GM19328 (cell line): ENCODE measurements around the gene CDK5R2.
"Not testable (repeated sequence)": the region's sequence is repeated elsewhere in the genome, so short reads cannot be mapped to it uniquely, and the experiment has no call there.

Experiments used
- ATAC-seq: cut with Tn5 transposase; IDR thresholded peaks from one replicate; pipeline ENCODE4 v1.9.1; 2021; ENCODE audit warnings: mild to moderate bottlenecking, moderate library complexity; ENCODE audit not compliant: unreplicated experiment

CDK5R2 gene

GRCh38 chr2:218959141-218959731 lies at the start of gene CDK5R2:
Gene CDK5R2 (plus strand): TSS chr2:218959666. CDS start chr2:218959821, 155 bp downstream.
- peak; percentile 95 for ATAC-seq

GRCh38 chr2:218910741-218911140 lies 48.7 kb upstream of the CDK5R2 start:
- ATAC-seq, result no peak

DNA sequence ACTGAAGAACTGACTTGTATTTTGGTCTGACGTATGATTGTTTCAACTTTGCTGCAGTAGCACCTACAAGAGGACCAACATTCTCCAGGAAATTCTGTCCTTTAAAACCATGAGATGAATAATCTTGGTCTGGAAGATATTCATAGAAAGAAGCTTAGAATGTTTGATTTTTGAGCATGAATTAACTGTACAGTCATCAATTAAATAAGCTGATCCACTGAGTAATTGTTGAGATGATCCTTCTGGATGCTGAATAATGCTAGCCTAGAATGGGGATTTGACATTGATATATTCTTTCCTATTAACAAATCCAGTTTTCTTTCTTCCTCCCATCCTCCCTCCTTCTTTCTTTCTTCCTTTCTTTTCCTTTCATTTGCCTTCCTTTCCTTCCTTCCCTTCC lies 39.0 kb upstream of the CDK5R2 start:
- no peak for ATAC-seq

DNA sequence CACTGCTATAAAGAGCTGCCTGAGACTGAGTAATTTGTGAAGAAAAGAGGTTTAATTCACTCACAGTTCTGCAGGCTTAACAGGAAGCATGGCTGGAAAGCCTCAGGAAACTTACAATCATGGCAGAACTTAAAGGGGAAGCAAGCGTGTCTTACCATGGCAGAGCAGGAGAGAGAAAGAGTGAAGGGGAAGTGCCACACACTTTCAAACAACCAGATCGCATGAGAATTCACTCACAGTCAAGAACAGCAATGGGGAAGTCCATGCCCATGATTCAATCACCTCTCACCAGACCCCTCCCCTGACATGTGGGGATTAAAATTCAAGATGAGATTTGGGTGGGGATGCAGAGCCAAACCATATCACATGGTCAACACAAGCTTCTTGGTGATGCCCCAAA lies 34.7 kb upstream of the CDK5R2 start:
- ATAC-seq, result no peak

DNA sequence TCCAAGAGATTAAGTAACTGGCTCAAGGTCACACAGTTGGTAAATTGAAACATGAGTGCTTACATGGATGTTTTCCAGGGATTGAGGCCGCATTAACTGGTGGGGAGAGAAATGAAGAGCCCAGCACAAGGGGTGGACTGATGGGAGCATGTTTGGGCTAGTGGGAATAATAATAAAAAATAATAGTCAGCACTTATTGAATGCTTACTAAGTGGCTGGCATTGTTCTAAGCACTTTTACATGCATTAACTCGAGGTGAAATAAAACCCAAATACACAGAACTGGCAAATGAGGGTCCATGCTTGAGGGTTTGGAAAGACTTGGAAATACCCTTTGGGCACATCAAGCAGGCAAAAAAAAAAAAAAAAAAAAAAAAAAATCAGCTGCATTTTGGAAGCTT lies 34.0 kb upstream of the CDK5R2 start:
- no peak for ATAC-seq

GRCh38 chr2:218927422-218927821 lies 32.0 kb upstream of the CDK5R2 start:
- no peak for ATAC-seq

DNA sequence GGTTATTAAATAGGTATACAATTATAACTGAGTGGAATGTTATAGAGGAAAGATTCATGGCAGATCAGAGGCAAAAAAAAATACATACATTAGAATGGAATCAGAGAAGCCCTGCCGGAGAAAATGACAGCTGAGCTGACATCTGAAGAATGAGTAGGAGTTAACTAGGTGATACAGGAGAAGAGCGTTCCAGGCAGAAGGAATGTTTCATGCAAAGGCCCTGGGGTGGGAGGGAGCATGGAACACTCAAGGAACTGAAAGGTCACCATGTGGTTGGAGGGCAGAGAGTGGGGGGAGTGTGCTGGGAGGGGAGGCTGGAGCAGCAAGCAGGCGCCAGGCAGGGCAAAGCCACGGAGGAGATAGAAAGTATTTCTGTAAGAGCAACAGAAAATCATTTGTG lies 31.6 kb upstream of the CDK5R2 start:
- no peak for ATAC-seq

DNA sequence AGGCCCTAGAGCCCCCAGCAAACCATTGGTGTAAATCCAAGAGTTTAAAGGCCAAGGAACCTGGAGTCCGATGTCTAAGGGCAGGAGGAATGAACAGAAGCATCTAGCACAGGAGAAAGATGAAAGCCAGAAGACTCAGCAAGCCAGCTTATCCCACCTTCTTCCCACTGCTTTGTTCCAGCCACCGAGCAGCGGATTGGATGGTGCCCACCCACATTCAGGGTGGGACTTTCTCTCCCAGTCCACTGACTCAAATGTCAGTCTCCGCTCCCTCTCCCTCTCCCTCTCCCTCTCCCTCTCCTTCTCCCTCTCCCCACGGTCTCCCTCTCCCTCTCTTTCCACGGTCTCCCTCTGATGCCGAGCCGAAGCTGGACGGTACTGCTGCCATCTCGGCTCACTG lies 29.0 kb upstream of the CDK5R2 start:
- ATAC-seq, result not testable (repeated sequence)

GRCh38 chr2:218931751-218932150 lies 27.7 kb upstream of the CDK5R2 start:
- ATAC-seq, result not testable (repeated sequence)

DNA sequence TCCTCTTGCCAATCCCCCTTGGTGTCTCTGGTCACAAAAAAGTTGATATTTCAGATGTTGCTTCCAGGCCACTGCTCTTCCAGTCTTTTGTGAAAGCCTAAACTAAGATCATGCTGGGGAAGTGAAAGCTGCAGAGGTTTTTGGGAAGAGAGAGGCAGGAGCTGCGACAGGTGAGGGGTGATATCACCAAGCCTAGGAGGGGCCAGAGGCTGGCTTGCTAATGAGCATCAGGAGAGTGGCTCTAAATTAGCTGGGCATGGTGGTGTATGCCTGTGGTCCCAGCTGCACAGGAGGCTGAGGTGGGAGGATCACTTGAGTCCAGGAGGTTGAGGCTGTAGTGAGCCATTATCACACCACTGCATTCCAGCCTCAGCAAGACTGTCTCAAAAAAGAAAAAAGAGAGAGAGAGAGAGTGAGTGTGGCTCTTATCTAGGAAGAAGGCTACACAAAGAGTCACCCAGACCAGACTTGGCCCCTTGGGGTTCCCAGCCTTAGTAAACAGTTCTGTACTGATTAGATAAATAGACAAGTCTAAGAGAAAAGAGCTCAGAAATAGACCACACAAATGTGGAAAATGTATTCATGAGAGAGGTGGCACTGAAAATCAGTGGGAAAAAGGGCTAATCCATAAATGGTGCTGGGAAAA lies 14.6 kb upstream of the CDK5R2 start:
- no peak for ATAC-seq

- ATAC-seq, result no peak
Measured at GRCh38 chr2:218946621-218947020, 12.8 kb upstream of the CDK5R2 start.

DNA sequence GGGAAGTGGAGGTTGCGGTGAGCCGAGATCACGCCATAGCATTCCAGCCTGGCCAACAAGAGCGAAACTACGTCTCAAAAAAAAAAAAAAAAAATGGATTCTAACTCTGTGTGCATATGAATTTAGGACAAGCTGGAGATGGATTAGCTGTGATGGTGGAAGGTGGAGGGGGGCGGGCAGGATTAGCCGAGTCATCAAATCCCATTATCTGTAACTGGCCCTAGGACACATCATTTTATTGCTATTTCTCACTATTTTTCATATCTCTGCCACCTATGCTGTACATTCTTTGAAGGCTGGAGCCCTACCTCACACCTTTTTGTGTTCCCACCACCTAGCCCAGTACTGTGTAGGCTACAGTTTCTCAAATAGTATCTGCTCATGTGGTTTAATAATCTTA lies 7.3 kb upstream of the CDK5R2 start:
- ATAC-seq, result no peak

GRCh38 chr2:218953366-218953954 lies 6.0 kb upstream of the CDK5R2 start:
- no peak for ATAC-seq

- ATAC-seq, result no peak
Measured at GRCh38 chr2:218954541-218955300, 4.7 kb upstream of the CDK5R2 start.

DNA sequence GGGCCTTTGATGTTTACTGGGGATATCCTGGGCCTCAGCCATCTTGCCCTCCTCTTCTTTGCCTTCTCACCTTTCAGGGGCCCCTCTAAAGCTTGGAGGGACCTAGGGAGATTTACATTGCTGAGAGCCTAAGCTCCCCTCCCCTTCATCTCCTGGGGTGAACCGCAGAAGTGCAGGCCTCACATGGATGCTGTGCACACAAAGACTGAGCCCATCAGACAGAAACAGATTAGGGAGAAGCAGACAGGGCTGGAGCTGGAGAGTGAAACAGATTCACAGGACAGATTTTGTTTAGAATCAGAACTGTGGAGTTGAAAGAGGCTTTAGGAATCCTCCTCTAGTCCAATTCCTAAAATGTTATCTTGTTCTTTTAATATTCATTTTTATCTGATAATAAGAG lies 3.4 kb upstream of the CDK5R2 start:
- no peak for ATAC-seq

DNA sequence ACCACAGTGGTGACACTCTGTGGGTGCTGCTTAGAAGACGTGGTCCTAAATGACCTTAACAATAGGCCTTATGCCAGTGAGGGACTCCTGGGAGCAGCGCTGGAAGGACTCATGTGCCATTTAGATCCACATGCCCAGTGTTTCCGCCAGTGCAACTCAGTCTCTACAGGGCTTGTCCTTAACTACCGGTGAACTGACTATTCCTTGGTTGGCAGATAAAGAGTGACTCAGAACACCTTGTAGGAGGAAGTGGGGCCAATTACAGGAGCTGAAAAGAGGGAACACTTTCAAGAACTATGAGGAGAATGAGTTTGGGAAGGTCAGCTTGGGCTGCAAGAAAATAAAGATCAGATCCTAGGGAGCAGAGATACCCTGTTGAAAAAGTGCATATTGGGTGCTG lies 1.8 kb upstream of the CDK5R2 start:
- no peak for ATAC-seq

DNA sequence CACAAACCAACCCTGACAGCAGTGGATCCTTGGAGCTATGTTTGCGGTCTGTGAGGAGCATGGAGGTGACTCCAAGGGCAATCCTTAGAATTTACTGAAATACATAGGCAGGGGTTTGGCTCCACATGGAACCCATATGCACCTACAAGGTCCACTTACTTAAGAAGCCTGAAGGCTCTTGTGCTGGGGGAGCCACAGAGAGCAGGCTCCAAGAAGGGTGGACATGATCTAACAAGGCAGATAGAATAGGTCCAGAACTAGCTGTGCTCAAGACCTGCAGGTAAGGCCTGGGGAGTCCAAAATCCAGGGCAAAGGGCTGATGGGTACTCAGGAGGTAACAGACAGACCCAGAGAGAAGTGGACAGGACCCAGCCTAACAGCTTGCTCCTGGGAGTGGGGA lies 1.2 kb upstream of the CDK5R2 start:
- no peak for ATAC-seq

GRCh38 chr2:218959761-218960308 lies 369 bp downstream of the CDK5R2 start:
- ATAC-seq, result no peak

GRCh38 chr2:218960309-218961165 lies 1.1 kb downstream of the CDK5R2 start:
- no peak for ATAC-seq

GRCh38 chr2:218961229-218961628 lies 1.8 kb downstream of the CDK5R2 start:
- no peak for ATAC-seq
